ENCODE measurements around the gene FNDC11.

- TF ChIP-seq CTCF (IDR thresholded peaks at IDR 0.05) (no peak), POLR2A (IDR thresholded peaks at IDR 0.05) (no peak)
These were observed 41.6 kb downstream of the FNDC11 start for GRCh38 chr20:63595416-63596127.

Measured in prostate gland (tissue), 2 donors.